ENCODE data around the gene VWA2. TPM values are rescaled to one million over a fixed set of nuclear protein-coding genes. Genes with fewer than 3 reads are reported as not detected.

The VWA2 gene
- total RNA-seq, 1 donor from 2014 or later, result 0.19 TPM

DNA sequence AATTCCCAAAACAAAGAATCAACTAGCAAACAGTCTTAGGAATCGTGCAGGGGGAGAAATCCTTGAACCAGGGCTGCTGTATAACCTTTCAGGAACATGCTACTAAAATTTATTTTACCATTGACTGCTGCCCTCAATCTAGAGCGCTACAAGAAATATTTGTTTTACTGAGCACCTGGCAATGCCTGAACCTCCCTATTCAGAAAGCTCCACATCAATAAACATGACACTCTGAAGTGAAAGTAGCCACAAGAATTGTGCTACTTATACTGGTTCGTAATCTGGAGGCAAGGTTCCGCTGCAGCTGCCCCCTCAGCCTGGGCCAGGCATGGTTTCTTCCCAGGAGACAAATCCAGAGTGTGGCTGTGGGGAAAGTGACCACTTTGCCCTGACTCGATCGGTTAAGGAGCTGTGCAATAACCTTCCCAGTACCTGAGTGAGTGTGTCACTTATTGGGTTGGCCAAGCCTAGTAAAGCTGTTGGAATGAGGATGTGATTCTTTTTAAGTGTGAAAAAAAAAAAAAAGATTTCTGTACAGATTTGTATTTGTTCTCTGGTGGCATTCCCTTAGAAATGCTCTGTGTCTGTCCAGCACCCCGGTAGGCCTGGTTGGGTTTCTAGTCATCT is 7.7 kb downstream of the VWA2 start:
- DNase-seq (ENCODE audit: low spot score), result no peak

DNA sequence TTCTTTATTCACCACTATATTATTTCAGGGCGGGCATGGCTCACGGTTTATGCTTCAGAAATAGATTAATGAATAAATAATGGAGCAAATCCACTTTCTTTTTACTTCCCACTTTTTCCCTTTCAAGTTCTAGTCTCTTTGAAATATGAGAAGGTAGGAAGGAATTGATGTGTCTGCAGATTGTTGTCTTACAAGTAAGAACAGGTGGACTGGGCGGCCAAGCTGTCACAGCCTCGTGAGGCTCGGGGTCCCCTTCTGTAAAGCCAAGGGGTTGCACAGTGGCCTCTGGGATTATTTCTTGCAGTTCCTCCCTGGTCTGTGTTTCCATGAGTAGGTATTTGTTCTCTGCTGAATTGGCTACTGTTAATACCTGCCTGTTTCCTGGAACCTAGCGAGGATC is 11.2 kb downstream of the VWA2 start:
- DNase-seq (ENCODE audit: low spot score), result no peak

DNA sequence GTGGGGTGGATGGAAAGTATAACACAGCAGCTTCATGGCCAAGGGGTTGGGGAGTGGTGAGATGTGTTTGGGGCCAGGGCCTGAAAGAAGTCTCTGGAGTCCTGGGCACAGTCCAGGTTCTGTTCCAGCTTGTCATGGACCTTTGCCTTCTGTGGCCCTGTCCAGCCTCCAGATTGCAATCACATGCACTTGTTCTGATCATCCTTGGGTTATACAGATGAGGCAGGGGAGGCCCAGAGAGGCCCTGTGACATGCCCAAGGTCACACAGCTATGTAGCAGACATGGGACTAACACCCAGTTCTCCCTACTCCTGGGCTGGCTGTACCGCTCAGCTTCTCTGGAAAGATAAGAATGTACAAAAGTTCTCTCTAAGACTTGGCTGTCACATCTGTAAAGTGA is 11.7 kb downstream of the VWA2 start:
- no peak for DNase-seq (ENCODE audit: low spot score)

DNA sequence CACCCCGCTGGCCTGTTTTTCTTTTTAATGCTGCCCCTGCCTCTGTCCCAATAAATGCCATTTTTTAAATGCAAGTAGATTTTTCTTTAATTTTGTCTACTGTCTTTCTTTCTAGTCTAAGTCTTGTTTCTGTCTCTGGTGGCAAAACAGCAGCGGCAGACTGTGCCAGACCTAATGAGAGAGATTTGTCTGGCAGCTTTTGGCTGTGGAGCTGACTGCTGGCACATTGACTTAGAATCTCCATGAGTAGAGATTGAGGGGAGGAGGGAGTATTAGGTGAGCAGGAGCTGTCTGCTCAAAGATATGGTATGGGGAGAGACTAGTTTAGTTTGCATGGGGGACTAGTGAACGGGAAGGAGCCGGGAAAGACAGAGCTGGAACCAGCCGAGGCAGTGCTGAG is 13.0 kb downstream of the VWA2 start:
- DNase-seq (ENCODE audit: low spot score), result peak; percentile 24

DNA sequence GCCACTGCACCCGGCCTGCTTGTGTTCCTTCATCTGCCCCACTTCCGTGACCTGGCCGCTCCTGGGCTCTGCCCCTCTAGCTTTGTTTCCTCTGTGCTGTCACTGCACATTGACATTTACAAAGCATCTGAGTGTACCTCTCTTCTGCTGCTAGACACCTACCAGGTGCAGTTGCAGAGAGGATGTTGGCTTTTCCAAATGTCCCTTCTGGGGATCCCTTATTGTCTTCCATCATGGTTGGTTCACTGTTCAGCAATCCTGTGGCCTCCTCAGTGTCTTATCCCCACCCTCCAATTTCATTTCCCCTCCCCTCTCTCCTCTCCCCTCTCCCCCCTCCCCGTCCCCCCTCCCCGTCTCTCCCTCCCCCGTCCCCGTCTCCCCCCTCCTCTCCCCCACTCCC is 13.8 kb downstream of the VWA2 start:
- no peak for DNase-seq (ENCODE audit: low spot score)

DNA sequence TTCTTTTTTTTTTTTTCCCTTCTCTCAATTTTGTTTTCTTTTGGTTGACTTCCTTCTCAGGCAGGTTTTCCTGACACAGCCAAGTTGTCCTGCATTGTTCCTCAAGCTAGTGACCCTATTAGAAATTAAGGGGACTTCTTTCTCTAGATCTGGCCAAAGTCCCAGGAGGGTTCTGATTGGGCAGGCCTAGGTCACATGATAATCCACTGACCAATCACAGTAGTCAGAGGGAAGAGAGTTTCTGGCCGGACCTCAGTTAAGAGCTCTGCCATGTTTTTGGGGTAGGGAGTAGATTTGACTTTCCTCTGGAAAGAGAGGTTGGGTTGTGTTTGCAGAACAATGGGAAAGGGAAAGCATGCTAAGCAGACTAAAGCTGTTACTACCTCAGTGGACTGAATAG is 16.2 kb downstream of the VWA2 start:
- no peak for DNase-seq (ENCODE audit: low spot score)

DNA sequence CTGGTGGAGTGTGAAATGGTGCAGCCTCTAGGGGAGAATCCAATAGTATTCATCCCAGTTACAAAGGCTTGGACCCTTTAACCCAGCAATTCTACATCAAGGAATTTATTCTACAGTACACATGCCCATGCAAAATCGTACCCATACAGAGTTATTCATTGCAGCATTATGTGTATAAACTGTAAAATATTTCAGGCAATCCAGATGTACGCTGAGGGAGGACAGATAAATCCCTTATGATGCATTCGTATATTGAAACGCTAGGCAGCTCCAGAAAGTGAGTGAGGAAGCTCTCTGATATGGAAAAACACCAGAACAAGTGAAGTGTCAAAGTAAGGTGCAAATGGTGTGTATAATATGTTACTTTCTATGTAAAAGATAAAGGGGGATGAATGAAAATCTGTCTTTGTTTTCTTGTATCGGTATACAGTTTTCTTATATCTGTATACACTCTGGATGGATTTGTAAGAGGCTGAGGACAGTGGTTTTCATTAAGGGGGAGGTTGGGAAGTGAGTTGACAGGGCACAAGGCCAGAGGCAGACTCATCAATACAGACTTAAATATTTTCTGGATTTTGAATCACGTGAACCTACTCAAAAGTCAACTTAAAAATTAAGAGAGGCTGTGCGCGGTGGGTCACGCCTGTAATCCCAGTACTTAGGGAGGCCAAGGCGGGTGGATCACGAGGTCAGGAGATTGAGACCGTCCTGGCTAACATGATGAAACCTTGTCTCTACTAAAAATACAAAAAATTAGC is 17.1 kb downstream of the VWA2 start:
- peak; percentile 35 for DNase-seq (ENCODE audit: low spot score)

DNA sequence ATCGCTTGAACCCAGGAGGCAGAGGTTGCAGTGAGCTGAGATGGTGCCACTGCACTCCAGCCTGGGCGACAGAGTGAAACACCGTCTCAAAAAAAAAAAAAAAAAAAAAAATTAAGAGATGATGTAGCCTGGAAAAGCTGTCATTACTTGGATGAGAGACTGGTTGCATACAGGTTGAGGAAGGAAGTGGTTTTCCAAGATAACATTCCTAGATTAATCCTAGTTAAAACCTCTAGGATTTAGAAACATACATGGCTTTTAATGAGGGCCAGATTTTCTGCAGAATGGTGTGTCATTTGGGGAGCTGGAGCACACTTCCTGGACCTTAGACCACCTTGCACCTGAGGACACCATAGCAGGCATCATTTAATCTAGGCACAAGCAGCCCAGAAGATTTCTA is 17.8 kb downstream of the VWA2 start:
- DNase-seq (ENCODE audit: low spot score), result no peak

DNA sequence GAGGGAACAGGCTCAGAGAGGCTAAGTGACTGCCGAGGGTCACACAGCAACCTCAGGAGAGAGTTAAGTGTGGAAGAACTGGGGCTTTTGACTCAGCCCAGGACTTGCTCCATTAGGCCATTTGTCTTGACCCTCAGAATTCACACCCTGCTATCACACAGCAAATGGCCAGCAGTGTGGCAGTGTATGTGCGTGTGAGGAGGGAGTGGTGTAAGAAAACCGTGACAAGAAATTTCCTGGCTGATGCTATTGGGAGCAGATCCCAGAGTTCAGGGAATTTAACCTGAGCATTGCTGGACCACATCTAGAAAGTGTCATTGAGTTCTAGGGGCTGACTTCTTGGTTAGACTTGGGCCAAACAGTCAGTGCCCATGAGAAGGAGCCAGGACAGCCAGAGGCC is 18.4 kb downstream of the VWA2 start:
- peak; percentile 43 for DNase-seq (ENCODE audit: low spot score)

DNA sequence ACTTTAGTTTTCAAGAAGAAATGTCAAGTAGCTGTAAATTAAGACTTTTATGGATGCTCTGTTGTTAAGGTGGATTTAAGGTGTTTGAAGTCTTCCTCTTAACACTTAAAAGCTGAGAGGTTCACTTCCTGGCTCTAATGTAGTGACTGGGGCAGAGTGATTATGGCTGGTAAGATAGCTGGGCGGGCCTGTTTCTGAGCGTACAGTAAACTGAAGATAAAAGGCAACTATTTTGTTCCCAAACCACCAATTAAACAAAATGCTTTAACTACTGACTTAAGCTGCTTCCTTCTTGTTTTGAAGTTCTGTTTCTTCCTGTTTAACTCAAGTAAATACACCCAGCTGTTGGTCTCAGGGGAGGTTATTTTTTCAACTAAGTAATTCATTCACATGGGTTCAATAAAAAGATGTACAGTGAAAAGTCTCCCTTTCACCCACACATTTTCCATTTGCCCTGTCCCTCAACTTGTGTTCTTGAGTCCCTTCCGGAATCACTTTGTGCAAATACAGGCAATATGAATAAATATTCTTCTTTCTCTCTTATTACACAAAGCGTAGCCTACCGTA is 19.3 kb downstream of the VWA2 start:
- DNase-seq (ENCODE audit: low spot score), result no peak

DNA sequence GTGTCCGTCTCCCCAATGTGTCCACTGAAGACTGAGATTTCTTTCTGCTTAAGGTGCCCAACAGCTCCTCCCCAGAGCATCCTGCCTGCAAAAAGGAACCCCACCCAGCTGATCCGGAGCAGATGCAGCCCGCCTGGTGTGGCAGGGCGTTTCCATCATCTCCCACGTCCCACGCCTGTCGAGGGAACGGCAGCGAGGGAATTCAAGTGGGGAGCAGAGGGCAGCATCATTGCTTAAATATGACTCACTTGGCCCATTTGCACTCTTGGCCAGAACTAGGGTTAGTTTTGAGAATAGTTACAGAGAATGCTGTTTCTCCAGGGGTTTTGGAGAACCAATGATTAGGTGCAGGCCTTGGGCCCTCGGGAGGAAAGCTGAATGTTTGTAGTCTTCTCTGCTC is 20.8 kb downstream of the VWA2 start:
- DNase-seq (ENCODE audit: low spot score), result no peak

DNA sequence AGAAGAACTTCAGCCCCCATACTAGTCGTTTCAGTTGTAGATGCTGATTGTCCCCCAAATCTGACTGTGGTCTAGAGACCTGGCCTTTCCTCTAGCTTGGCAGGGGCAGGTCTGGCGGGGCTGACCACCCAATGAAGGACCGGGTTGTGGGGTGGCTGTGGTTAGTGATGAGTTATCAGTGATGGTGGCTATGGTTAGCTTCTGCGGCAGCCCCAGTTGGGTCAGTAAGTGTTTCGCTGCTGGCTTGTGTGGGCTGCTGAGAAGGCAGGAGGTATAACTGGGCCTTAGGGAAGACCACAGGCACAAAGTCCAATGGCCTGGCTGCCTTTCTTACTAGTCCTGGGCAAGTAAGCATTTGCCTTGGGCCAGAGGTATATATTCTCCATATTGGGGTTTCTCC is 21.3 kb downstream of the VWA2 start:
- DNase-seq (ENCODE audit: low spot score), result no peak

DNA sequence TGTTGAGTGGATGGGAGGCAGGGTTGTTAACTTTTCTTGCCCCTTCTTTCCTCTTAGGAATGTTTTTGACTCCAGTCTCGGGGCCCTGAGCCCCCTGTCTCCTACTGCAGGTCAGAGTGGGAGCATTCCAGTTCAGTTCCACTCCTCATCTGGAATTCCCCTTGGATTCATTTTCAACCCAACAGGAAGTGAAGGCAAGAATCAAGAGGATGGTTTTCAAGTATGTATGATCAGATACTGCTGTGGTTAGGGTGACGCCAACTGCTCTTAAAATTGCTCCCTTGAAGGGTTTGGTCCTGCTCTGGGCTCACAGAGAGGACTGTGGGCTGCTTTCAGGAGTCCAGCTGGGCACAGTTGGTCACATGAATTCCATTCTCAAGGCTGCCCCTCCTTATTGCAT is 22.0 kb downstream of the VWA2 start:
- no peak for DNase-seq (ENCODE audit: low spot score)

DNA sequence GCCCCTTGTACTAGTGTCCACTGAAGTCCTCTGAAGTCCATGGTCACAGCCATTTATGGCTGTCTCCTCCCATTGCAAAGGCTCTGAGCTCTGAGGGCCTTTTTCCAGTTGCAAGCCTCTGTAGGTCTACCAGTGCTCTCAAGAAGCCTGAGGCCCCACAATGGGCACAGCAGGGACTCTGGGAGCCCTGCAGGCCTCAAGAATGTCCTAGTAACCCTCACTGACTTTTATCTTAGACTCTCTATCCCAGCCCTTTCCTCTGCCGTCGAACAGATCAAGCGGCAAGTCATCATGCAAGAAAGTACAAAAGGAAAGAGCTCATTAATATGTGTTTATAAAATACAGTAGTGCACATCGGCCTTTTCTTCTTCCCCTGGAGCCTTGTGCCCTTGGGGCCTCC is 23.4 kb downstream of the VWA2 start:
- no peak for DNase-seq (ENCODE audit: low spot score)

DNA sequence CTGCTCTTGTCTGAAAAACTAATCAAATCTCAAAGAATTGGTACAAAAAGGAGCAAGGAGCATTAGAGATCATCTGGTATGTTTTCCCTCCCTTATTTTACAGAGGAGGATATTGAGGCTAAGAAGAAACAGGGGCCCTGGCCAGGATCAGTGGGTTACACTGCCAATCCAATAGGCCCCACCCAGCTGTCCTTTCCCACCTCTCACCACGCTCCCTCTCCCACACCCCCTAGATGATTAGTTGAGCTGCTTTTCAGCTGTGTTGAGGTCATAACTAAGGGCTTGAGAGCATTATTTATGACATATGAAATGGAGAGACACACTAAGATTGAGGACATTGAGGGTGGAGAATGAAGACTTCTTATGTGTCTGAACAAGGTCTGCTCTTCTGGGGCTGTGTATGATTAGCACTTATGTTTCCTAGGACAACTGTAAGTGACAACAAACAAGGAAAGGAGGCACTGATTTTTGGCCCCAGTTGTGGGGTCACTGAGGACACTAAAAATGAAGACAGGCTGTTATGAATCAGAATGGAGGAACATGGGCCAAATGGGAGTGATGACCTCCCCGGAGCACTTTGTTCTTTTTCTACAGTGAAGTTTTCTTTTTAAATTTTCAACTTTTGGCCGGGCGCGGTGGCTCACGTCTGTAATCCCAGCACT is 26.5 kb downstream of the VWA2 start:
- no peak for DNase-seq (ENCODE audit: low spot score)

DNA sequence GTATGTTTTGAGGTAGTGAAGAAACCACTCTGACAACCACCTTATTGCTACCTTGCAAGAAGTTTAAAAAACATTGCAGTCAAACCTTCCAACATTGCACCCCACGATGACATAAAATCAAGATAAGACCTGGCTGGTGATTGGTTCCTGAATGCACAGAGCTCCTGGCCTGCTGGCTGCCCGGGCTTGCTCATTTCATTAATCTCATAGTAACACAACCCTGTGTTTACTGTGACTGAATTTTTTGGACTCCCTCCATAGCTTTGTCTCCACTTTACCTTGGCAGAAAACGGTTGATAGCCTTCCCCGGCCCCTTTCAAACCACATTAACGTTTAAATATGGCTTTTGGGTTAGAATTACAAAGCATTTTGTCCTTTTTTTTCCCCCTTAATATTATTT is 27.5 kb downstream of the VWA2 start:
- no peak for DNase-seq (ENCODE audit: low spot score)

DNA sequence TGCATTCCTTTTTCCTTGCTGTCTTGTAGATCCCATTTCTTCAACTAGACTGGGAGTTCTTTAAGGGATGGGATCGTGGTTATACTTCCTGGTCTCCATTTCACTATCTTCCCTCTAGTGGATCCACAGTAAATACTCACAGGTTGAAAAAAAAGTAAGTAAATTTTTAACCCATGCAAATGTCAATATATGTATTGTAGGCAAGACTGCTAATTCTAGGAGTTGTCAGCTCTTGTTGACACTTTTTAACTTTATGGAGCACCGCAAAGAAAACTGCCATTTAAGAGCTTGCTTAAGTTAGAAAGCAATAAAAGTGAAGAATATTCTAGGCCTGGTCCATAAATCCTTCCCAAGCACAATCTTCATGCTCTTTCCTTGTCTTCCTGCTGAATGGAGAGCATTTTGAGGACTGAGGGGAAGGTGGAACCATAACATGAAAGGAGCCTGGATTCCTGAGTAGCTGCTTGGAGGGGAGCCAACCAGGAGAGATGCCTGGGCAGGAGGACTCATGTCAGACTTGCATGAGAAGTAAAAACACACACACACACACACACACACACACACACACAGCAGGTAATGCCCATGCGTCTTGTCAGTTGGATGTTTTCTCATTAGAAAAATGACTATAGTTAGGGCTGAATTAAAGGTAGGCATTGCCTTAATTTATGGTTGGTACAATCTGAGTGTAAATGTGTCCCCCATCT is 32.2 kb downstream of the VWA2 start:
- peak; percentile 35 for DNase-seq (ENCODE audit: low spot score)

DNA sequence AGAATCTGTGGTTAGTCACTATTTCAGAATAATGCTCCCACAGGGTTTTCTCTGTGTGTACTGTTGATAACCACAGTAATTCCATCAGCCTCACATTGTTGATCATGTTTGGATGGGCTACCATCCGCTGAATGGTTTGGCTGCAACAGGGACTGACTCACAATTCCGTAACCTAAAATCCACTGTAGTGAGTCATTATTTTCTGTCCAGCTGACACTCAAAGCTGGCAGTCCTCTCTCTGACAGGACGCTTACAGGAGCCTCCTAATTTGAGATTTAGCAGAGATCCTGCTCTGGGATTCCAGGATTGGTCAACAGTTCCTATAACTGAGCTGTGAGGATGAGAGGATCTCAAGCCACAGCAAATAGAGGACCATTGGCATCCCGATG is 32.7 kb downstream of the VWA2 start:
- peak; percentile 41 for DNase-seq (ENCODE audit: low spot score)

DNA sequence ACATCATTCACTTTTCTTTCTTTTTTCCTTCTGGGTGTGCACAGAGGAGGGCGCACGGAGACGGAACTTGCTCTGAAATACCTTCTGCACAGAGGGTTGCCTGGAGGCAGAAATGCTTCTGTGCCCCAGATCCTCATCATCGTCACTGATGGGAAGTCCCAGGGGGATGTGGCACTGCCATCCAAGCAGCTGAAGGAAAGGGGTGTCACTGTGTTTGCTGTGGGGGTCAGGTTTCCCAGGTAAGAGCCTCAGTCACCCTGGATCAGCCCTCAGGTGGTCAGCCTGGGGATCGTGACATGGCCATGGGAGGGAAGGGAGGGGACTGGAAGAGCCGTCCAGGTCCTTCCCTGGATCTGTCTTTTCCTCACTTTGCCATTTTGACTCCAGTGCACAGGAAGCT is 33.6 kb downstream of the VWA2 start:
- DNase-seq (ENCODE audit: low spot score), result peak; percentile 53

DNA sequence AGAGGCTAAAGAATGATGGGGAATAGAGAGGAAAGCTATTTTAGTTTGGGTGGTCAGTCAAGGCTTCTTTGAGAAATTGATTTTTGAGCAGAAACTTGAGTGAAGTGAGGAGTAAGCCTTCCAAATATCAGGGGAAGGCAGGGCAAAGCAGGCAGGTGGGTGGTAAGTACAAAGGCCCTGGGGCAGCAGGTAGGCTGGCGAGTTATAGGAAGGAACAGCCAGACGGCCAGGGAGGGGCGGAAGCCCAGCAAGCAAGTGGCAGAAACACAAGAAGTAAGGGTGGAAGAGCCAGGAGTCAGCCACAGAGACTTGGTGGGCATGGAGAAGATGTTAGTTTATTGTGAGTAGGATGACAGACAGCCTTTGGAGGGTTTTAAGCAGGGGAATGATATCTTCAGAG is 34.9 kb downstream of the VWA2 start:
- DNase-seq (ENCODE audit: low spot score), result peak; percentile 49

DNA sequence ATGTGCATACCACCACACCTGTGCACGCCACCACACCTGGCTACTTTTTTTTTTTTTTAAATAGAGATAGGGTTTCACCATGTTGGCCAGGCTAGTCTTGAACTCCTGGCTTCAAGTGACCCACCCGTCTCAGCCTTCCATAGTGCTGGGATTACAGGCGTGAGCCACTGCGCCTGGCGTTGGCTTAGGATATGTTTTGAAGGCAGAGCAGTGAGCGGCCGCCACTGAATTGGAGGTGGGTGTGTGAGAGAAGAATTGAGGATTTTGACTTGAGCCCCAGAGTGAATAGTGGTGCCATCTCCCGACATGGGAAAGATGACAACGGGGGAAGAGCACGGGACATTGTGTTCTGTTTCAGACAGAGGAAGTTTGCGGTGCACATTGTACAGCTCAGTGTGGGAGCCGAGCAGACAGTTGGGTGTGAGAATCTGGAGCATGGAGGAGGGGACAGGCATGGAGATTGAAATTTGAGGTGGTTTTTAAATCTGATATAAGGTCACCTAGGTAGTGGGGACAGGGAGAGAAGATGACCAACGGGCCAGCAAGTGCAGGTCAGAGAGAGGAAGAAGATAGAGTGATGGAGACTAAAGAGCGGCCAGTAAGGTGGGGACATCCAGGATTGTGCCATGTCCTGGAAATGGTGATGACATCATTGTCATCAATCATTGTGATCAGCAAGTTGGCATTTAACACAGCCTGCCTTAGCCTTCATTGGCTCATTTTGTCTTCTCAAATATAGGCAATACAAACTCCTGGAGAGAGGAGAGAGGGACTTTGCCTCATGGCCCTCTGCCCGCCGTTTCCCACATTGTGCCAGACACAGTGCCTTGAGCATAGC is 35.8 kb downstream of the VWA2 start:
- peak; percentile 53 for DNase-seq (ENCODE audit: low spot score)

Data from mesenteric fat pad (tissue), 1 donor.